CD8-positive, alpha-beta memory T cell (primary cell): ENCODE measurements around the gene SMPD3. TPM values are rescaled to one million over a fixed set of nuclear protein-coding genes. Genes with fewer than 3 reads are reported as not detected.

Experiments used
- CTCF ChIA-PET: fragments of 350-600 bp; sonication (Branson Sonifier 250); formaldehyde crosslinking; loops from one replicate; lab custom pipeline; 2021; ENCODE audit warnings: antibody characterized with exemption; lab: Charles Lee
- POLR2A ChIA-PET: fragments of 350-600 bp; sonication (Branson Sonifier 250); formaldehyde crosslinking; loops from one replicate; lab custom pipeline; 2021; ENCODE audit warnings: antibody characterized with exemption; lab: Charles Lee
- DNase-seq, 5 donors: peaks; one replicate each; pipeline versions ENCODE4 v3.0.0 to v3.0.0-alpha.2; 2020 to 2022; ENCODE audit warnings: mixed read lengths in 1 of 5
- H3K27ac ChIP-seq: one replicate; pipeline ENCODE4 v1.7.0; 2013; ENCODE audit warnings: low read depth, mild to moderate bottlenecking, low read length, moderate library complexity
- H3K27me3 ChIP-seq: 2 replicates; pipeline ENCODE4 v1.7.0; 2013; ENCODE audit warnings: low read length, mild to moderate bottlenecking; ENCODE audit not compliant: insufficient read depth, poor library complexity, severe bottlenecking
- H3K36me3 ChIP-seq: 2 replicates; pipeline ENCODE4 v1.7.0; 2013; ENCODE audit warnings: mild to moderate bottlenecking, low read length, moderate library complexity; ENCODE audit not compliant: insufficient read depth
- H3K4me1 ChIP-seq: 2 replicates; pipeline ENCODE4 v1.7.0; 2013; ENCODE audit warnings: mild to moderate bottlenecking, low read length, moderate library complexity; ENCODE audit not compliant: insufficient read depth
- H3K4me3 ChIP-seq: 2 replicates; pipeline ENCODE4 v1.7.0; 2013; ENCODE audit warnings: mild to moderate bottlenecking, low read length
- H3K9me3 ChIP-seq: 2 replicates; pipeline ENCODE4 v1.7.0; 2013; ENCODE audit warnings: mild to moderate bottlenecking, low read length
- H3K27ac Mint-ChIP-seq, 8 donors: one replicate each; pipeline ENCODE4 v1.8.0; 2020 to 2021; ENCODE audit warnings: mixed read lengths in 8 of 8, mild to moderate bottlenecking in 6 of 8, inconsistent platforms in 3 of 8, moderate library complexity in 3 of 8
- H3K27me3 Mint-ChIP-seq, 2 donors: one replicate each; pipeline ENCODE4 v1.8.0; 2020 to 2021; ENCODE audit warnings: mixed read lengths in 2 of 2, mild to moderate bottlenecking in 1 of 2, moderate library complexity in 1 of 2
- H3K36me3 Mint-ChIP-seq, 3 donors: one replicate each; pipeline ENCODE4 v1.8.0; 2020 to 2021; ENCODE audit warnings: mixed read lengths in 3 of 3, inconsistent platforms in 1 of 3, mild to moderate bottlenecking in 1 of 3
- H3K4me1 Mint-ChIP-seq, 3 donors: one replicate each; pipeline ENCODE4 v1.8.0; 2020 to 2021; ENCODE audit warnings: mixed read lengths in 3 of 3, inconsistent platforms in 1 of 3, mild to moderate bottlenecking in 1 of 3
- H3K4me3 Mint-ChIP-seq, 7 donors: one replicate each; pipeline ENCODE4 v1.8.0; 2020 to 2021; ENCODE audit warnings: mixed read lengths in 7 of 7, mild to moderate bottlenecking in 6 of 7, moderate library complexity in 4 of 7, inconsistent platforms in 2 of 7
- H3K9me3 Mint-ChIP-seq, 5 donors: one replicate each; pipeline ENCODE4 v1.8.0; 2020 to 2022; ENCODE audit warnings: mixed read lengths in 5 of 5, mild to moderate bottlenecking in 3 of 5, moderate library complexity in 2 of 5, inconsistent platforms in 1 of 5
- polyA plus RNA-seq: library from polyadenylated mRNA; unstranded; fragments of 300-500 nt; fragmentation: Illumina TruSeq; gene quantifications from one replicate; pipeline ENCODE4 v1.2.3, GENCODE V29; 2021
- total RNA-seq, 2 experiments: library from RNA; stranded (reverse); gene quantifications; one replicate each; pipeline ENCODE4 v1.2.3, GENCODE V29; 2021

SMPD3 gene
- total and polyA plus RNA-seq, 3 experiments from 2014 or later = 0.15 to 1.6 (median 0.22) TPM

DNA sequence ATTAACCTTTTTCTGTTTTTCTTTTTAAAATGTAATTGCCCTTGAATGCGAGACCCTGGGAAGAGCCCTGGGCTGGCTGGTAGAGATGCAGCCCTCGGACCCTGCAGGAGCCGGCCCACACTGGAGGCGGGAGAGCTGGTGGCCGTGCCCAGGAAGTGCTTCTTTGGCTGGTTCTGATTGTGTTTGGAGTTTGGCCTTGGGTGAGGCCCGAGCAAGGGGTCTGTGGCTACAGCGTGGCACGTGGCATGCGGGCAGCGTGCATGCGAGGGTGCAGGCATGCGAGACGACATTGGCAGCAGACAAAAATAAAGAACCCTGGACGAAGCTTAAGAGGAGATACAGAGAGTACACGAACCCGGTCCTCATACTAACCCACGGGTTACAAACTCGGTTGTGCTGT is 87.8 kb downstream of the SMPD3 start:
- Mint-ChIP-seq H3K36me3 (peaks cover 0 to 25% (median 4%) of the 10 kb centered on the region in 3 donors), H3K4me1 (peaks cover 24 to 31% (median 27%) of the 10 kb centered on the region in 3 donors), H3K27me3 (peaks cover 0 to 2% of the 10 kb centered on the region in 2 donors), H3K9me3 (no peaks in the 10 kb centered on the region), H3K27ac (peak overlapping the region in 2 of 8 donors; percentile 47 to 68), H3K4me3 (peak overlapping the region in 1 of 7 donors; percentile 44)
- ChIA-PET POLR2A (interaction anchor here (0.8 kb wide), 1 partner anchor 13 kb away, joined by 3 read pairs; no protein-coding TSS in a partner anchor), CTCF (no interaction called here)
- Histone ChIP-seq H3K27me3 (no peaks in the 10 kb centered on the region), H3K4me3 (no peak overlapping the region), H3K4me1 (peaks cover 27% of the 10 kb centered on the region), H3K36me3 (peaks cover 7% of the 10 kb centered on the region), H3K9me3 (no peaks in the 10 kb centered on the region), H3K27ac (no peak overlapping the region)
- no peak for DNase-seq

DNA sequence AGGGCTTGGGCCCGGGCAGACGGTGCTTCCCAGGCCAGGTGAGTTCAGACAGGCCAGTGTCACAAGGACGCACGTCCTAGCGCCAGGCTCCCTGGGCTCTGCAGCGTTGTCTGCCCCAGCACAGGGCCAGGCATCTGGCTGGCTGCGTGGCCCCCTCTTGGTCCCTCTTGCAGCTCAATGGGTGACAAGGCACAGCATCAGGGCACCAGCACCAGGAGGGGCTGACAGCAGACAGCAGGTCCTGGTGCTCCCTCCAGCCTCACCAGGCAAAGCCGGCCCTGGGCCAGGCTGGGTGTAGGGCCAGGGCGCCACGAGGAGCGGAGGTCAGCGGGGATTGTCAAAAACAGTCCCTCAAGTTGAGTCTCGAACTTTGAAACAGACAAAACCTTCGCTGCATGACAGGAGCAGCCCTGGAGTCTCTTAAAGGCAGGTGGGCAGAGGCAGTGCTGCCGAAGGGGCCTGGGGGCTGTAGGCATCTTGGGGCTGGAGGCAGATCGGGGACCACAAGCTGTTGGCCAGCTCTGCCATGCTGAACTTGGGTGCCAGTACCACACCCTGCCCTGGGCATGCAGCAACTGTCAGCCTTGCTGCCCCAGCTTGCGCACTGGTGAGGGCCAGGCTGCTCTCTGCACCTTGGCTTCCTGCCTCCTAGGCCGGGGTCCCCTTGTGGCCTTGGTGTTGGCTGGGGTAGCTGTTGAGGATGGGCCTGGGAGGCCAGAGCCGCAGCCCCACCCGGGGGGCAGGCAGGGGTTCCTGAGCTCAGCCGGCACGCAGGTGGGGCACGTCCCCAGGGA is 88.7 kb downstream of the SMPD3 start:
- H3K36me3 ChIP-seq = peaks cover 7% of the 10 kb centered on the region
- no peaks in the 10 kb centered on the region for H3K27me3 ChIP-seq
- DNase-seq = no peak
- Mint-ChIP-seq H3K36me3 (peaks cover 0 to 32% (median 5%) of the 10 kb centered on the region in 3 donors), H3K27ac (no peak overlapping the region), H3K27me3 (no peaks in the 10 kb centered on the region), H3K4me1 (peaks cover 29 to 40% (median 31%) of the 10 kb centered on the region in 3 donors), H3K4me3 (no peak overlapping the region), H3K9me3 (no peaks in the 10 kb centered on the region)
- POLR2A ChIA-PET = interaction anchor here (0.8 kb wide), 1 partner anchor 12 kb away, joined by 3 read pairs; no protein-coding TSS in a partner anchor
- CTCF ChIA-PET = no interaction called here
- no peak overlapping the region for H3K4me3 ChIP-seq
- no peaks in the 10 kb centered on the region for H3K9me3 ChIP-seq
- H3K27ac ChIP-seq = no peak overlapping the region
- H3K4me1 ChIP-seq = peaks cover 28% of the 10 kb centered on the region

DNA sequence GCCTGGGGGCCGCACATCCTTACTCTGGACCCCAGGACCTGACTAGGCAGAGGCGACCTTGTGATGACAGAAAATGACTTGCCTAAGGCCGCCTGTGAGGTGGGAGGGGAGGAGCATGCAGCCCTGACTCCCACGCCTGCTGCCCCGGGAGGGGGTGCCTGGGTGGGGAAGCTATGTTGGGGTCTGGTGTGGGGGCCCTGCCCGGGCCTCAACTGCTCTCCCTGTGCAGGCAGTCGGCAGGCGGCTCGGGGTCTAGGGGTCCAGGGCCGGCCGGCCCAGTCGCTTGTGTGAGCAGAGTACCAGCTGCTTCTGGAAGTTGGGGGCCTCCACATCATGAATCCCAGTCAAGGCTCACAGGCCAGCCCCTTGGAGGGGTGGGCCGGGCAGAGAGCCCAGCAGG is 89.4 kb downstream of the SMPD3 start:
- ChIA-PET CTCF (no interaction called here), POLR2A (no interaction called here)
- Histone ChIP-seq H3K27me3 (no peaks in the 10 kb centered on the region), H3K36me3 (peaks cover 7% of the 10 kb centered on the region), H3K27ac (no peak overlapping the region), H3K4me3 (no peak overlapping the region), H3K9me3 (no peaks in the 10 kb centered on the region), H3K4me1 (peaks cover 28% of the 10 kb centered on the region)
- no peak overlapping the region for H3K27ac Mint-ChIP-seq
- no peak for DNase-seq
- peaks cover 0 to 39% (median 7%) of the 10 kb centered on the region in 3 donors for H3K36me3 Mint-ChIP-seq
- H3K4me3 Mint-ChIP-seq = no peak overlapping the region
- no peaks in the 10 kb centered on the region for H3K27me3 Mint-ChIP-seq
- H3K9me3 Mint-ChIP-seq = no peaks in the 10 kb centered on the region
- H3K4me1 Mint-ChIP-seq = peaks cover 29 to 43% (median 31%) of the 10 kb centered on the region in 3 donors

DNA sequence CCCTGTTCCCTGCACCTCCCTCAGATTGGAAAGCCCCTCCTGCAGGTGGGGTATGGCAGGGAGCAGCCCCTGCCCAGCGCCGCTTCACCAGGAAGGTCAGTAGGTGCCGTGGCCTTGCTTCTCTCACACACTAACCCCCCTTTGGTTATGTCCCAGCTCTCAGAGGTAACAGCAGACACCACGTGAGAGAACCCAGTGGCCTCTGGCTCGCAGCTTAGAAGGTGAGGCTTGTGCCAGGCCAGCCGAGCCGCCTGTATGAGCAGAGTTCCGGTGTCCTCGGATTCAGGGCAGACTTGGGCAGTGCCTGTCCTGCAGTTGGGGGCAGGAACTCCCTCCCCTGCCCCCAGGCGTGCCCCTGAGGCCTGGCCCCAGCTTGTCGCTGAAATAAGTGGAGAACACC is 90.4 kb downstream of the SMPD3 start:
- no peak overlapping the region for H3K4me3 Mint-ChIP-seq
- H3K36me3 Mint-ChIP-seq = peaks cover 0 to 49% (median 7%) of the 10 kb centered on the region in 3 donors
- H3K9me3 Mint-ChIP-seq = no peaks in the 10 kb centered on the region
- CTCF ChIA-PET = interaction anchor here (0.8 to 0.9 kb wide), 2 partner anchors 97 to 152 kb away, joined by 3 read pairs; no protein-coding TSS in a partner anchor
- Histone ChIP-seq H3K4me3 (no peak overlapping the region), H3K27me3 (no peaks in the 10 kb centered on the region), H3K9me3 (no peaks in the 10 kb centered on the region), H3K27ac (no peak overlapping the region), H3K4me1 (peaks cover 28% of the 10 kb centered on the region), H3K36me3 (peaks cover 7% of the 10 kb centered on the region)
- POLR2A ChIA-PET = no interaction called here
- H3K4me1 Mint-ChIP-seq = peaks cover 29 to 43% (median 32%) of the 10 kb centered on the region in 3 donors
- no peaks in the 10 kb centered on the region for H3K27me3 Mint-ChIP-seq
- H3K27ac Mint-ChIP-seq = peak overlapping the region in 1 of 8 donors; percentile 47
- no peak for DNase-seq

DNA sequence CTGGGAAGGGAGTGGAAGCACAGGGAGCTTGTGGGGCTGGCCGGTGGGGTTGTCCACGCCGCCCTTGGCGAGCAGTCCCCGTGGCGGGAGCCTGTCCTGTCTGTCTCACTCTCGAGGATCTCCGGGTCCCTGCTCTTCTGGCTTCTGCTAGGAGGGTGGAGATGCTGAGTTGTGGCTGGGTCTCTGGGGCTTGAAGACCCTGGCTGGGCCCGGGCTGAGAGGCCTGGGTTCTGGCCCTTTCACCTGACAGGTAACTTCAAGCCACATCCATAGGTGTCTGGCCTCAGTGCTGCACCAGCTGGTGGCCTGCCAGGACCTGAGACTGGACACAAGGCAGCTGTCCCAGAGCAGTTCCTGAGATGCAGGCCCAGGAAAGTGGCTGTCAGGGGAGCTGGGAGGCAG is 90.8 kb downstream of the SMPD3 start:
- peaks cover 0 to 53% (median 7%) of the 10 kb centered on the region in 3 donors for H3K36me3 Mint-ChIP-seq
- peak overlapping the region in 2 of 8 donors; percentile 47 to 51 for H3K27ac Mint-ChIP-seq
- ChIA-PET POLR2A (no interaction called here), CTCF (interaction anchor here (0.8 to 2.2 kb wide), 3 partner anchors 94 to 152 kb away, joined by 3 to 10 read pairs (median 3); partner anchors contain the start of gene SLC7A6)
- H3K9me3 Mint-ChIP-seq = no peaks in the 10 kb centered on the region
- H3K4me3 Mint-ChIP-seq = peak overlapping the region in 4 of 7 donors; percentile 23 to 63 (median 42)
- Histone ChIP-seq H3K4me3 (no peak overlapping the region), H3K36me3 (peaks cover 11% of the 10 kb centered on the region), H3K27me3 (no peaks in the 10 kb centered on the region), H3K4me1 (peaks cover 28% of the 10 kb centered on the region), H3K9me3 (no peaks in the 10 kb centered on the region), H3K27ac (no peak overlapping the region)
- H3K4me1 Mint-ChIP-seq = peaks cover 29 to 43% (median 31%) of the 10 kb centered on the region in 3 donors
- no peak for DNase-seq
- H3K27me3 Mint-ChIP-seq = no peaks in the 10 kb centered on the region

DNA sequence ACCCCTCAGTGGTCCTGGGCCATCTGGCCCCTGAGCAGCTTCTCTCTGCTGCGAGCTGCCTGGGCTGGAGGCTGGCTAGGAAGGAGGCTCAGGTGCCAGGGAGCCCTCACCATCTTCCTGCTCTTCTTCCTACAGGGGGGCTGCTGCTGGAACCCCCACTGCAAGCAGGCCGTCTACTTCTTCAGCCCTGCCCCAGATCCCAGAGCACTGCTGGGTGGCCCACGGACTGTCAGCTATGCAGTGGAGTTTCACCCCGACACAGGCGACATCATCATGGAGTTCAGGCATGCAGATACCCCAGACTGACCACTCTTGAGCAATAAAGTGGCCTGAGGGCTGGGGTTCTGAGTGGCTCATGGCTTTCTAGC is 91.4 kb downstream of the SMPD3 start:
- H3K4me3 ChIP-seq = peak overlapping the region; percentile 49
- no peaks in the 10 kb centered on the region for H3K9me3 Mint-ChIP-seq
- H3K36me3 Mint-ChIP-seq = peaks cover 0 to 58% (median 7%) of the 10 kb centered on the region in 3 donors
- ChIA-PET CTCF (interaction anchor here (1.0 to 2.2 kb wide), 6 partner anchors 13 to 164 kb away, joined by 3 to 10 read pairs (median 5); partner anchors contain the start of gene SLC7A6), POLR2A (interaction anchor here (0.6 to 1.0 kb wide), 2 partner anchors 46 to 1492 kb away, joined by 3 read pairs; partner anchors contain the start of genes PRMT7 and SLC7A6OS)
- H3K4me3 Mint-ChIP-seq = peak overlapping the region in 5 of 7 donors; percentile 69 to 82 (median 80)
- peaks cover 11% of the 10 kb centered on the region for H3K36me3 ChIP-seq
- no peak overlapping the region for H3K27ac ChIP-seq
- H3K4me1 ChIP-seq = peaks cover 28% of the 10 kb centered on the region
- H3K4me1 Mint-ChIP-seq = peaks cover 29 to 43% (median 31%) of the 10 kb centered on the region in 3 donors
- H3K9me3 ChIP-seq = no peaks in the 10 kb centered on the region
- no peak for DNase-seq
- peak overlapping the region in 3 of 8 donors; percentile 29 to 70 (median 44) for H3K27ac Mint-ChIP-seq
- no peaks in the 10 kb centered on the region for H3K27me3 Mint-ChIP-seq
- no peaks in the 10 kb centered on the region for H3K27me3 ChIP-seq

DNA sequence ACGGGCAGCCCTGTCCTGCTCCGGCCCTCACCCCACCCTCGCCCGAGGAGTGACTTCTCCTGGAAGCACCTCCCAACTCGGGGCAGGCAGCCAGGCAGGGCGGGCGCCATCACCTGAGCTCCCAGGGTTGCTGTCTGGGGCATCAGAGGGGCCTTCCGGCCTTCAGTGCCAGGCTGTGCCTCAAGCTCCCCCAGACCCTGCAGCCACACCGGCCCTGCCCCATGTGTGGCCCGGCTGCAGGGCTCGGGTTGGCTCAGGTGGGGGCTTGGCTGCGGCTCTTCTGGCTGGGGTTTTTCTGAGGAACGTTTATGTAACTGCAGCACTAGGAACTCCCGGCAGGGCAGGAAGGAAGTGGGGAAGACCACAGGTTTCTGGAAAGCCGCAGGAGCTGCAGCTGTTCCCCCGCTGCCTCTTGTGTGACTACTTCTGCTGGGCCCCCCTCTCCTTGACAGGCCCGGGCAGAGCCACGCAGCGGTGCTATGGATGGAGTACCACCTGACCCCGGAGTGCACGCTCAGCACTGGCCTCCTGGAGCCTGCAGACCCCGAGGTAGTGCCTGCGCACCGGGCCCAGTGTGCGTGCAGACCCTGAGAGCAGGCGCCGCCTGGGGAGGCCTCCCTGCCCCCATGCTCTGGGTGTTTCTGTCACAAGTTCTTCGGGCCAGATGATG is 91.9 kb downstream of the SMPD3 start:
- no peaks in the 10 kb centered on the region for H3K27me3 Mint-ChIP-seq

More for the DNA sequence above, 91.9 kb downstream of the SMPD3 start:
- no peaks in the 10 kb centered on the region for H3K27me3 ChIP-seq
- peak; percentile 51 to 83 (median 78) for DNase-seq
- H3K9me3 ChIP-seq = no peaks in the 10 kb centered on the region
- H3K4me3 ChIP-seq = peak overlapping the region; percentile 49
- ChIA-PET POLR2A (interaction anchor here (0.6 to 1.0 kb wide), 3 partner anchors 46 to 1492 kb away, joined by 3 read pairs; partner anchors contain the start of genes PRMT7 and SLC7A6OS), CTCF (interaction anchor here (1.0 to 2.2 kb wide), 7 partner anchors 9 to 165 kb away, joined by 3 to 10 read pairs (median 5); partner anchors contain the start of gene SLC7A6)
- H3K27ac ChIP-seq = no peak overlapping the region
- peaks cover 28% of the 10 kb centered on the region for H3K4me1 ChIP-seq
- no peaks in the 10 kb centered on the region for H3K9me3 Mint-ChIP-seq
- peaks cover 29 to 43% (median 31%) of the 10 kb centered on the region in 3 donors for H3K4me1 Mint-ChIP-seq
- H3K36me3 Mint-ChIP-seq = peaks cover 0 to 63% (median 7%) of the 10 kb centered on the region in 3 donors
- H3K27ac Mint-ChIP-seq = peak overlapping the region in 7 of 8 donors; percentile 22 to 85 (median 44)
- H3K36me3 ChIP-seq = peaks cover 11% of the 10 kb centered on the region
- H3K4me3 Mint-ChIP-seq = peak overlapping the region; percentile 38 to 82 (median 80)
